GM18505 (cell line): ENCODE data around the gene NNAT.
"Not testable (repeated sequence)": the region's sequence is repeated elsewhere in the genome, so short reads cannot be mapped to it uniquely, and the experiment has no call there.

Experiments
- ATAC-seq: cut with Tn5 transposase; IDR thresholded peaks from one replicate; pipeline ENCODE4 v1.9.1; 2021; ENCODE audit not compliant: unreplicated experiment
- POLR2A ChIP-seq: IDR thresholded peaks from 4 replicates; pipeline ENCODE4 v1.6.1; 2011; ENCODE audit warnings: borderline replicate concordance; ENCODE audit not compliant: insufficient read depth, insufficient read length; ENCODE audit errors: extremely low read depth

The NNAT gene, protein sequence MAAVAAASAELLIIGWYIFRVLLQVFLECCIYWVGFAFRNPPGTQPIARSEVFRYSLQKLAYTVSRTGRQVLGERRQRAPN

DNA sequence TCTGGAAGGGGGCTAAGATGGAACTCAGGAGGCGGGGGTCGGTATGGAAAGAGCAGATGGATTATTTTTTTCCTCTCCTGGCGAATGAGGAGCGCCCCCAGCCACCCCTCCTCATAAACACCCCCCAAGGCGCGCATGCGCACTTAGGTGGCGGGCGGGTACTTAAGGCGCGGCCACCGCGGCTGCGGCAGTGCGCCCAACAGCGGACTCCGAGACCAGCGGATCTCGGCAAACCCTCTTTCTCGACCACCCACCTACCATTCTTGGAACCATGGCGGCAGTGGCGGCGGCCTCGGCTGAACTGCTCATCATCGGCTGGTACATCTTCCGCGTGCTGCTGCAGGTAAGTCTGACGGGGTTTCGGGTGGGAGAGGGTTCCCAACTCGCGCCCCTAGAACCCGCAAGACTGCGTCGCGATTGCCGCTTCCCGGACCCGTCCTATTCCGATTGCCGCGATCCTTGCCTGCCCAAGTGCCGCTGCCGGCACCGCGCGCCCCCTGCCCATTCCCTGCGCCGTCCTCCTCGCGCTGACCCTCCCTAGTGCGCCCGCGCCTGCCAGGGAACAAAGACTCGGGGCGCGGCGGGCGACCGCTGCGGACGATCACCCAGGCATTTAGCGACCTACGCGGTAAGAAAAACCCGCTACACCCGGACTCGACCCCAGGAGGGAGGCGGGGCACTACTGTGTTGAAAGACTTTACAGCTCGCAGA is at the start of gene NNAT:
NNAT (plus strand) TSS at position 190 of the 711 bp plus-strand sequence; CDS start at position 272, 82 bp downstream.
- ATAC-seq, result no peak
- TF ChIP-seq POLR2A, result no peak

DNA sequence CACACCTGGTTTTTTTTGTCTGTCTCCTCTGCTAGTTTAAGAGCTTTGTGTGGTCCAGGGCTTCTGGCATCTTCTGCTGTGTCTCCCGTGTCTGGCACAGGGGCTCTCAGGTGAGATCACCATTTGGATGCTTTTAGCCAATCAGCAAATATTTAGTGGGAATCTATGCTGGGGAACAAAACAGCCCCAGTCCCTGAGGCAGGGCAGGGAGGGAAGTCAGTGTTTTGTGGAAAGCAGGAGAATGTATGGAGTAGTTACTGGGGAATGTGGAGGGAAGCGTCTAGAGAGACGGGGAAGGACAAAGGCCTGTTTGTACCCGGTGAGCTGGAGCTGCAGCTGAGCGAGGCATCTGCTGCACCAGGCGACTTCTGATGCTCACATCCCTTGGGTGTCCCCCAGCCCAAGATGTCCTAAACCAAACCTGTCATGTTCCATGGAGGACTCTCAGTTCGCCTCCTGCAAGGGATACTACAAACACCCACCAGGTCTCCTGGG is 49.3 kb upstream of the NNAT start:
- no peak for ATAC-seq
- no peak for TF ChIP-seq POLR2A

DNA sequence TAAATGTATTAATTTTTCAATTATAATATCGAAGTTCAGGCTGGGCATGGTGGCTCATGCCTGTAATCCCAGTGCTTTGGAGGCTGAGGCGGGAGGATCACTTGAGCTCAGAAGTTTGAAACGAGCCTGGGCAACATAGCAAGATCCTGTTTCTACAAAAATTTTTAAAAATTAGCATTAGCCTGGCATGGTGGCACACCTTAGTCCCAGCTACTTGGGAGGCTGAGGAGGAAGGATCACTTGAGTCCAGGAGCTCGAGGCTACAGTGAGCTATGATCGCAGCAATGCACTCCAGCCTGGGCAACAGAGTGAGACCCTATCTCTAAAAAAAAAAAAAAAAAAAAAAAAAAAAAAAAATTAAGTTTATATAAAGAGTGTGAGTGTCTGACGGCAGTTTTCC is 48.6 kb upstream of the NNAT start:
- ATAC-seq, result not testable (repeated sequence)

DNA sequence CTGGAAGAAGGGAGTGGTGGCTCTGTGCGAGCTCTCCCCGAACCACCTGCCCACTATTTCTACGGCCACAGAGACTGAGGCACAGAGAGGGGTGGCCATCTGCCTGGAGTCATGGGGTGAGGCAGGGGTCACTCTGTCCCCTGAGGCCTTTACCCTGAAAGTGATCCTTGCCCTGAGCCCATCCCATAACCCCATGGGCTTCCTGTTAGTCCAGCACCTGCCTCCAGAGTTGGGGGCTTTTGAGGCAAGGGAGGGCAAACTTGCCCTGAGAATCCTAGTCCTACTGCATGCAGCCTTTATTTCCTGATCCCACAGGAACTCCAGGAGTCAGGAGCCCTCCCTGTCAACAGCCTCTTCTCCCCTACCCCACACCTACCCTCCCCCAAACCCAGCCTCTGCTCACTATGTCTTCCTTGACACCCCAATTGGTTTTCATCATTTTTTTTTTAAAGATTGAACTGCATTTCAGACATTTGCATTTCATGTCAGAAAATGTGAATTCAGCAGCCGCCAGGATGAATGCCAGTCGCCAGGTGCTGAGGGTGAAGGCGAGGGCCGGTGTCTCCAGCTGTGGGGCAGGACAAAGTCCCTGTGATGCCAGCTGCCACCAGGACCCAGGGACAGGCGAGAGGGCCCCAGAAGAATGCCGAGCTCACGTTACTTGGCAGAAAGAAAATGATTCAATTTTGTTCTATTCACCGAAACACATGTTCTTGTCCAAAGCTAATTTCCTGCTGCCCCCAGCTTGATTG is 47.6 kb upstream of the NNAT start:
- no peak for TF ChIP-seq POLR2A
- no peak for ATAC-seq

DNA sequence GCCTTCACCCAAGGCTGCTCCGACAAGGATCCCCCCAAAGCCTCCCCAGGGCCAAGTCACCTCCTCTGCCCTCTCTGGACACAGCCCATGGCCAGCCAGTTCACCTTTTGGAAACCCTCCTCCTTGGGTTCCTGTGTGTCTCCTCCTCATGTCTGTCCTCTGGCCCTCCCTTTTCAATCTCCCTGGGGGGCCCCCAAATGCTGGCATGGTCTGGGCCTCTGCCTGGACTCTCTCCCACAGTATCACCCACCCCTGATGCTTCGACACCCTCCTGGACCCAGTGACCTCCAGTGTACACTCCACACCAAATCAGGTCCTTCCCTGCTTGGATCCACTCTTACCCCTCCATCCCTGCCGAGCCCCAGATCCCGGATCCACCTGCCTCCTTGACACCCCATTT is 46.7 kb upstream of the NNAT start:
- TF ChIP-seq POLR2A, result no peak
- no peak for ATAC-seq

DNA sequence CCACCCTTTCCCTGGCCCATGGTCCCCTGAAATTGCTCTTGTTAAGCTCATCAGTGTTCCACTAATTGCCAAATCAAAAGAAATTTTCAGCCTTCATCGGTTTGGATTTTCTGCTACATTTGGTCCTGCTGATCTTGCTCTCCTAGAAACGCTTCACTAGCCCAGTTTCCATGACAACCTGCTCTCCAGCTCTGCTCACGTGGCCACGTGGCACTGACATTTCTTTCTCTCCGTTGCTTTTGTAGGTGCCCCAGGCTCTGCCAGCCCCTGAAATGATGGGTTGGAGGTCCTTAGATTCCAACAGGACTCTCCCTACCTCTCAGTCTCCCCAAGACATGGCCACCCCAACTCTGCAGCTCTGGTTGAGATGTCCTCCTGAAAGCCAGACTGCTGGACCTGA is 45.8 kb upstream of the NNAT start:
- no peak for TF ChIP-seq POLR2A
- ATAC-seq, result no peak

DNA sequence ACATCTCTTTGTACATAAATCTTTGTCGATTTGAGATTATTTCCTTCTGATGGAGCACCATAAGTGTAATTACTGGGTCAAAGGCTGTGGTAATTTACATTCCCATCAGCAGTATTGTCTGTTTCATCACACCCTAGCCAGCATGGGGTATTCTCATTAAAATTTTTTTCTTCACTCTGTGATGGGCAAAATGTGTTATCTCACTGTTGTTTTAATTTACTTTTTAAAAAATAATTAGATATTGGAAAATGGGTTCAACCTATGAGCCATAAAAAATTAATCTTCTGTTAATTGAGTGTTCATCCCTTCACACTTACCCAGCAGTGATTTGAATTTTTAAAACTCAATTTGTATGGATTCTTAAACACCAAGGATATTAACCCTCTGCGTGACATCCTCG is 44.0 kb upstream of the NNAT start:
- ATAC-seq, result no peak
- TF ChIP-seq POLR2A, result no peak

DNA sequence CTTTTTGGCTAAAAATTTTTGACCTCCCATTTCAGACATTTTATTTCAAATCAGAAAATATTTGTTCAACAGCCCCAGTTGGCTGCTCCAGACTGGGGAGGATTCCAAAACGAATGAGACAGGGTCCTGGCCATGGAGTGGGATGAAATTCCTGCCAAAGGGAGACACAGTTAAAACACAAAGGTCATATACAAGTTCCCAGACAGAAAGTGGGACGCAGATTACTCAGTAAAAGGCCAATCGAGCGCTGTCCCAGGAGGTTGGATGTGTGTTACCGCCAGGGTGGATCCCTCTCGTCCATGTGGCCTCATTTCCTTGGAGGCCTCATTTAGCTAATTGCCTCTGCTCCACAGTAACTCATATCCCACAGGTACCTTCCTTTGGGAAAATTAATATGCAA is 41.8 kb upstream of the NNAT start:
- no peak for ATAC-seq
- no peak for TF ChIP-seq POLR2A

DNA sequence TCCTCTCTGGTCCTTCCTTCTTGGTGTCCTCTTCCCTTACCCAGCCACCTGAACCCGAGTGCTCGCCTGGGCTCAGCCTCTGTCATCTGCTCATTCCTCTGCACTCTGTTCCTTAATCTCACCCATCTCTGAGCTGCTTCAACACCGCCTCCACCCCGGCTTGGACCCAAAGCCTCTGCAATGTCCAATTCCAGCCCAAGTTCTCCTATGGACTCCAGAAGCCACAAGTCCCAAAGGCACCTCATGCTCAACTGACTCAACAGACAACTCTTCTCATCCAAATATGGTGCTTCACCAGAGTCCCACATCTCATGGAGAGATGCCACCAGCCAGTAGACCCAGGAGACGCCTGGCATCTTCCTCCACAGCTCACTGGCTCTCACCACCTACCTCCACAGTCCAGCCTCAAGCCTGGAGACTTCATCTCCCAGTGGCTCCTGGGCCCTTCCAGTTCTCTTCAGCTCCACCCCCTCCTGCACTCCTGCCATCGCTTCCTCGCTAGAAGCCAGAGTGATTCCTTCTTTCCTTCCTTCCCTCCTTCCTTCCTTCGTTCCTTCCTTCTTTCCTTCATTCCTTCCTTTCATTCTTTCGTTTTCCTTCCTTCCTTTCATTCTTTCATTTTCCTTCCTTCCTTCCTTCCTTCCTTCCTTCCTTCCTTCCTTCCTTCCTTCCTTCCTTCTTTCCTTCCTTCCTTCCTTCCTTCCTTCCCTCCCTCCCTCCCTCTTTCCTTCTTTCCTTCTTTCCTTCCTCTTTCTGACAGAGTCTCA is 40.9 kb upstream of the NNAT start:
- no peak for ATAC-seq
- TF ChIP-seq POLR2A, result no peak

DNA sequence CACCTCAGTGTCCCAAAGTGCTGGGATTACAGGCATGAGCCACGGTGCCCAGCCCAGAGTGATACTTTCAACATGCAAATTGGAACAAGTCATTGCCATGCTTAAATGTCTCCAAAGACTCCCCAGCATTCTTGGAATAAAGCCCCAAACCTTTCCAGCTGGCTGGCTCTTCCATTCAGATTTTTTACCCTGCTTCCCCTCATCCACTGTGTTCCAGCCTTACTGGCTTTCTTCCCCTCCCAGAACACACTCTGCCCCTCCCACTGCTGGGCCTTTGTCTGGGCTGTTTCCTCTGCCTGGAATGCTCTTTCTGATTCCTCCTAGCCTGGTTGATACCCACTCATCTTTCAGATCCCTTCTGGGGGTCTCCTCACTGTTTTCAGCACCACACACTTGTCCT is 40.1 kb upstream of the NNAT start:
- no peak for ATAC-seq
- no peak for TF ChIP-seq POLR2A

DNA sequence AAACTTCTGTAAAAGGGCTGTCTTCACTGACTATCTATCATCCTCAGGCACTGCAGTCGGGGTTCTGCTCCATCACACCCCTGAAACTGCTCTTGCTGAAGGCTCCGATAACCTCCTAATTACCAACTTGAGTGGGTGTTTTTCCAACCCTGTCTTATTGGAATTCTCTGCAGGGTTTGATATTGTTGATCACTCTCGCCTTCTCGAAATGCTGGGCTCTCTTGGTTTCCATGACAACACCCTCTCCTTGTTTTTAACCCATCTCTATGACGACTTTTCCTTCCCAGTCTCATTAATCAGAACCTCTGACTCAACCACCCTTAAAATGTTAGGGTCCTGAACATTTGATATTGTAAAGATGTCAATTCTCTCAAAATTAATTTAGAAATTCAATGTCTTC is 39.4 kb upstream of the NNAT start:
- no peak for TF ChIP-seq POLR2A

DNA sequence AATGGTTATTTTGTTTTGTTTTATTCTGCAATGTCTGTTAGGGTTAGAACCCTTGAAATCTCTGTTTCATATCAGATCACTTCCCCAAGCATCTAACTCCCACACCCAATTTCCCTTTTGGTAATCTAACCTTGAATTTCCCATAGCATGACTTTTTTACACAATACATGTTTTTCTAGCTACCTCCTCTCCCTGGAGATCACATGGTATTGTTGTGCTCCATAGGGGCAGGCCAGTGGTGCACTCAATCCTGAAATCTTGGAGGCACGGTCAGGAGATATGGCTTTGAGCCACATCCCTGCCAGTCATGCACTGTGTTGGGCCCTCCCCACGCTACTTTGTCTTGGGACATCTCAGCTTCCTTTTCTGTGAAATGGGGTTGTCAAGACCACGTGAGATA is 36.7 kb upstream of the NNAT start:
- no peak for TF ChIP-seq POLR2A
- no peak for ATAC-seq

More for the DNA sequence above, 39.4 kb upstream of the NNAT start:
- ATAC-seq, result no peak

DNA sequence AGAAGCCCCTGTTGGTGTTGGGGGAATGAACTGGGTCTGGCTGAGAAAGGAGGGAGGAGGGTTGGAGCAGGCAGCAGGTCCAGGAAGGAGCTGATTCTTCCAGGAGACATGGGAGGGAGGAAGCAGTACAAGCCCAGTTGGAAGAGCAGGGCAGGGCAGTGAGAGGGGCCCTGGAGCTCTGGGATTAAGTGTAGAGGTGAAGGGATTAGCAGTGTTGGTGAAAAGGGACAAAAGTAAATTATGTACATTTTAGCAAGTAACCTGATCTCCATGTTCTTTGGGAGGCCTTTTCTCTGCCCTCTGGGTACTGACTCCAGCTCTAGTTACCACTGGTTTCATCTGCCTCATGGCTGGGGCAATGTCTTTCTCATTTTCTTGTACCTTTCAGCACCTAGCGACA is 34.8 kb upstream of the NNAT start:
- not testable (repeated sequence) for ATAC-seq
